Left forelimb (tissue), 1 donor: ENCODE data around the gene PIGX.

Experiments used
- DNase-seq: peaks from one replicate; pipeline ENCODE4 v3.0.0-alpha.2; 2018; ENCODE audit warnings: low spot score

The PIGX gene

DNA sequence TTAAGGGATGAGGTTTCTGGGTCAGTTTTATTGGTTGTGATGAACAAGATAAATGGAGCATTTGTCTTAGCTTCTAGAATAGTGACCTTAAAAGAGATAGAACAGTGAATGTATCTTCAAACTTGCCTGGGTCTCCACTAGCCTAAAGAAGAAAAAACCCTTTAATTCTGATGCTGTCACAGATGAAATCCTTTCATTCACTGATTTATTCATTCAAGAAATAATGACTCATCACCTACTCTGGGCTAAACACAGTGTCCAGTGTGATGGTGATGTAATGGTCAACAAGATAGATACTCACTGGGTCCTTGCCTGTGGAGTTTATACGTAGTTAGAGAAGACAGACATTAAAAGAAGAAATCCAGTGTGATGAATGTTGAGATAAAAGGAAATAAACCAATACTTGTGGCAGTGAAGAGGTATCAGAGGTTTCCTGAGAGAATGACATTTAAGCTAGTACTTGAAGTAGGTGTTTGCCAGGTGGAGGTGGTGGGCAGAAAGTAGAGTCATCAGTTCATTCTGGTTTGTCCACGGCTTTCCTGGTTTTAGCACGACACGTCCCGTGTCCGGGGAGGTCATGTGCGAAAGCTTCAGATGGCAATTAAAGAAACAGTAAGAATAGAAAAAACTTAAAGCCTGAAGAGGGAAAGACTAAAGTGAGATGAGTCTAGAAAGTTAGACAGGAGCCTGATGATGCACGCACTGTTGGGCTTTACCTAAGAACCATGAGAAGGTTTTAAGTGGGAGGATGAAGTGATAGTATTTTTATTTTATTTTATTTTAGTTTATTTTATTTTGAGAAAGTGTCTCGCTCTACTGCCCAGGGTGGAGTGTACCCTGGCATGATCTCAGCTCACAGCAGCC lies 45.9 kb downstream of the PIGX start:
- DNase-seq, result no peak

DNA sequence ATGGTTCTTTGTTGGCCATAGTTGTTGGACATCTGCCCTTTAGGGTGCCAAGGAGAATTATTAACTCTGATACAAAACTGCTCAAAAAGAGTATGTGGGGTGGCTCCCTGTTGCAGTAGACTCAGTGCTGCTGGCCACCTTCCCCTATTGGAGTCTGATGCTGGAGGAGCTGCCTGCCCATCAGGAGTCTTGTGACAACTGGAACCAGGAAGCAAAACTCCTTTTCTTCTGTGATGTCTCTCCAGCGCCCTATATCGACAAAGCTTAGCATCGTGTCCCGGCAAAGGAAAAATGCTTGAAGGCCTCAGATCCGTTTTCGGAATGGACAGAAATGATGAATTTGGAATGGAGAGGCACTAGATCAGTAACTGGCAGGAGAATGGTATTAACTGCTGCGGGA lies 51.0 kb downstream of the PIGX start:
- no peak for DNase-seq

DNA sequence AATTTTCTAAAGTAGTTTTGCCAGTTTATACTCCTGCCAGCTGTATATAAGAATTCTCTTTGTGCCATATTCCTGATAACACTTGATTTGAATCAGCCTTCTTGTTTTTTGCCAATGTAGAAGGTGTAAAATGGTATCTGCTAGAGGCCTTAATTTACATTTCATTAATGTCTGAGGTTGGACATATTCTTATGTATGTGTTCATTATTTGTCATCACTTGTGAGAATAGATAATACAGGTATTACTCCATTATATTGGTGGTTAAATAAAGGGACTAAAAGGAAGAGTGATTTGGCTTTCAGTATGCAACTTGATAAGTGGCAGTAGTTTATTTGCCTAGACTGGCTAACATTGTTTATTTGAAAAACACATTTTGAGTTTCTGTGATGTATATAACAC lies 53.3 kb downstream of the PIGX start:
- DNase-seq, result no peak

GRCh38 chr3:196771067-196771466 lies 58.9 kb downstream of the PIGX start:
- no peak for DNase-seq

GRCh38 chr3:196772102-196772501 lies 59.9 kb downstream of the PIGX start:
- no peak for DNase-seq

- DNase-seq, result no peak
Measured at GRCh38 chr3:196772897-196773296, 60.7 kb downstream of the PIGX start.

DNA sequence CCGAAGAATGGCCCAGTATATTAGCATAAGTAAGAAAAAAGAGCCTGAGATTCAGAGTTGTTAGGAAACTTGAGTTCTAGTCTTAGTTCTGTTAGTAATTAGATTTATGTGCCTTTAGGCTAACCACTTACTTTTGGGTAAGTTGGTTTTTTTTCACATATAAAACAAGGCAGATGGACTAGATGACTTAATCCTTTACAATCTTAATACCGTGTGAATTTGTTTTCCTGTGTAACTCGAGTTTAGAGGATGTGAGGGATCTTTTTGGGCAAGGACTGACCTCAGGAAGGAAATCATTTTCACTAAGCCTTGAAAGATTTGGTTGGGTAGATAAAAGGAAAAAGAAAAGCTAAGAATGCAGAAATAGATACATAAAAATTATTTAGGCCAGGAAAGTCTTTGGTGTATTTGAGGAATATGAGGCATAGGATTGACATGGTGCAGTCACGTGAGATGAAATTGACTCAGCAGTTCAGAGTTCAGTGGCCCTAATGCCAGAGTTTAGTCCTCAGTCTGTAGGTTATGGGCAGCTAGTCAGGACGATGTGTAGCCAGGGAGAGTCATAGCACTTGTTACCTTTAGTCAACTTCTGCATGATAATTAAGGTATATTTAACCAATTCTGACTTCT lies 62.1 kb downstream of the PIGX start:
- no peak for DNase-seq

- DNase-seq, result no peak
Measured at GRCh38 chr3:196774848-196775422, 62.8 kb downstream of the PIGX start.

DNA sequence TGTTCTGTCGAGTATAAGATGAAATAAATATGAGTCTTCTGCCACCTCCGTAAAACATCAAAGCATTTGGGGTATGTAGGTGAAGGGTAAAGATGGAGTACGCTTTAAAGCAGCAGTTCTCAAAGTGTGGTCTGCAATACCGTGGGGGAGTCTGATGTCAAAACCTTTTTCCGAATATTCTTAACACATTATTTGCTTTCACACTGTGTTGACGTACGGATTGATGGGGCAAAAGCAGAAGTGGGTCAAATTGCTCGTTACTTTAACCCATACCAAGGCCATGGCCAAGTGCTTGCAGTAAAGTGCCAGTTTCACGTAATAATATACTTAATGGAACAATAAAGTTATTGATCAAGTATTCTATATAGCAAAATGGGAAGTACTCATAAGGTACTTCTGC lies 63.8 kb downstream of the PIGX start:
- DNase-seq, result no peak

GRCh38 chr3:196777836-196778235 lies 65.7 kb downstream of the PIGX start:
- no peak for DNase-seq

DNA sequence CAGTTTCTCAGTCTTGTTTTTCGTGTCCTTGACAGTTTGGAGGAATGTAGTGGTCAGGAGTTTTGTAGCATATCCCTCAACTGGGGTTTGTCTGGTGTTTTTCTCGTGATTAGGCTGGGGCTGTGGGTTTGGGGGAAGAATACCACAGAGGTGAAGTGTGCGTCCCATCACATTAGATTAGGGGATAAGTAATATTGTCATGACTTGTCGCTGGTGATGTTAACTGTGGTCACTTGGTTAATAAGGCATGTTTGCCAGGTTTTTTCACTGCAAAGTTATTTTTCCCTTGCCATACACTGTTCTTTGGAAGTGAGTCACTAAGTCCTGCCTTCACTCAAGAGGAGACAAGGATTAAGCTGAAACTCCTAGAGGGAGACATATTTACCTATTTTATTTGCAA lies 66.6 kb downstream of the PIGX start:
- no peak for DNase-seq

GRCh38 chr3:196782511-196782910 lies 70.3 kb downstream of the PIGX start:
- no peak for DNase-seq
